HepG2 (cell line): ENCODE results near the gene MGA. TPM values are rescaled to one million over a fixed set of nuclear protein-coding genes. Genes with fewer than 3 reads are reported as not detected.

ENCODE experiments used
- ATF1 ChIP-seq: IDR thresholded peaks from 2 replicates; pipeline ENCODE4 v1.6.1; 2016; ENCODE audit warnings: mild to moderate bottlenecking, control low read depth
- GABPB1 ChIP-seq: IDR thresholded peaks from 2 replicates; pipeline ENCODE4 v1.6.1; 2016; ENCODE audit warnings: mild to moderate bottlenecking, missing genetic modification reagents, moderate library complexity, missing compliant biosample characterization
- MAFK ChIP-seq, 2 experiments: IDR thresholded peaks in 1 of 2; conservative IDR thresholded peaks in 1 of 2; 2 replicates each; pipeline ENCODE4 v1.6.1; 2011; ENCODE audit warnings: improper control_type of control experiment in 2 of 2, low read length in 2 of 2
- MIER2 ChIP-seq: IDR thresholded peaks from 2 replicates; pipeline ENCODE4 v1.6.1; 2016; ENCODE audit warnings: missing biosample characterization, missing genetic modification reagents
- SALL2 ChIP-seq: sonication (generic); formaldehyde crosslinking; IDR thresholded peaks from 2 replicates; pipeline ENCODE4 v1.8.1; 2023; ENCODE audit warnings: mild to moderate bottlenecking, missing genetic modification reagents, inconsistent platforms
- SKI ChIP-seq: fragments of 450-650 bp; IDR thresholded peaks from one replicate; pipeline ENCODE4 v1.6.1; 2018; ENCODE audit warnings: mild to moderate bottlenecking; ENCODE audit not compliant: partially characterized antibody
- SNAPC2 ChIP-seq: sonication (generic); formaldehyde crosslinking; IDR thresholded peaks from 2 replicates; pipeline ENCODE4 v1.8.1; 2022; ENCODE audit warnings: mild to moderate bottlenecking, missing genetic modification reagents
- SOX6 ChIP-seq, 2 experiments: fragments of 450-650 bp in 1 of 2; sonication (generic) in 1 of 2; formaldehyde crosslinking in 1 of 2; IDR thresholded peaks; 2 replicates each; pipeline versions ENCODE4 v1.4.0 to v1.6.1; 2017 to 2020; ENCODE audit warnings: antibody characterized with exemption in 1 of 2, mild to moderate bottlenecking in 1 of 2, missing genetic modification reagents in 1 of 2
- ZNF207 ChIP-seq: fragments of 450-650 bp; IDR thresholded peaks from 2 replicates; pipeline ENCODE4 v1.6.1; 2016; ENCODE audit warnings: antibody characterized with exemption, borderline replicate concordance
- ZNF251 ChIP-seq: sonication (generic); formaldehyde crosslinking; IDR thresholded peaks from 2 replicates; pipeline ENCODE4 v1.9.0; 2021; ENCODE audit warnings: mild to moderate bottlenecking, missing genetic modification reagents
- ZNF747 ChIP-seq: sonication (generic); formaldehyde crosslinking; IDR thresholded peaks from 2 replicates; pipeline ENCODE4 v1.8.1; 2023; ENCODE audit warnings: missing genetic modification reagents, mild to moderate bottlenecking, borderline replicate concordance
- ZNF790 ChIP-seq: sonication (generic); formaldehyde crosslinking; IDR thresholded peaks from 2 replicates; pipeline ENCODE4 v1.8.0; 2022; ENCODE audit warnings: missing genetic modification reagents, mild to moderate bottlenecking, borderline replicate concordance
- ZNF850 ChIP-seq: sonication (generic); formaldehyde crosslinking; conservative IDR thresholded peaks from 2 replicates; pipeline ENCODE4 v1.9.0; 2021; ENCODE audit warnings: mild to moderate bottlenecking, missing genetic modification reagents
- ZSCAN25 ChIP-seq: sonication (generic); formaldehyde crosslinking; IDR thresholded peaks from 2 replicates; pipeline ENCODE4 v1.8.0; 2022; ENCODE audit warnings: mild to moderate bottlenecking, missing genetic modification reagents
- polyA plus RNA-seq, 8 experiments: library from polyadenylated mRNA; depleted of rRNA in 3 of 8; stranded (reverse) in 7 of 8; unstranded in 1 of 8; fragments of >200 nt; fragmentation: Illumina TruSeq in 4 of 8; extraction: Trizol in 4 of 8; gene quantifications; 2 replicates each; pipeline versions ENCODE4 v1.2.1 to v1.2.3, GENCODE V29; 2011 to 2016; ENCODE audit warnings: low read depth in 4 of 8, missing spikeins in 1 of 8, mixed read lengths in 1 of 8; ENCODE audit not compliant: insufficient read depth in 1 of 8
- total RNA-seq, 5 experiments: library from RNA; depleted of rRNA; stranded (reverse); fragments of >200 nt; fragmentation: Illumina TruSeq; extraction: Trizol; gene quantifications; 2 replicates each; pipeline ENCODE4 v1.2.3, GENCODE V29; 2016; ENCODE audit warnings: low read depth in 1 of 5
- TF ChIP-seq, protein P1 (sequence below): sonication (generic); formaldehyde crosslinking; IDR thresholded peaks from 2 replicates; pipeline ENCODE4 v1.4.0; 2020; ENCODE audit warnings: missing genetic modification reagents
- TF ChIP-seq, protein P2 (sequence below): sonication (generic); formaldehyde crosslinking; IDR thresholded peaks from 2 replicates; pipeline ENCODE4 v1.4.0; 2020; ENCODE audit warnings: missing genetic modification reagents, mild to moderate bottlenecking, borderline replicate concordance
- TF ChIP-seq, protein P3 (sequence below): IDR thresholded peaks from 2 replicates; pipeline ENCODE4 v1.6.1; 2016
- TF ChIP-seq, protein P4 (sequence below): sonication (generic); formaldehyde crosslinking; IDR thresholded peaks from 2 replicates; pipeline ENCODE4 v1.4.0; 2020; ENCODE audit warnings: mild to moderate bottlenecking, missing genetic modification reagents
- TF ChIP-seq, protein P5 (sequence below): conservative IDR thresholded peaks from 2 replicates; pipeline ENCODE4 v1.6.1; 2018; ENCODE audit warnings: missing genetic modification reagents

Gene MGA
- total and polyA plus RNA-seq, 2 of the 13 experiments (the other 11 are each of a cell fraction or from before 2014, with no cell fraction given), result 5.3 to 59.0 TPM

DNA sequence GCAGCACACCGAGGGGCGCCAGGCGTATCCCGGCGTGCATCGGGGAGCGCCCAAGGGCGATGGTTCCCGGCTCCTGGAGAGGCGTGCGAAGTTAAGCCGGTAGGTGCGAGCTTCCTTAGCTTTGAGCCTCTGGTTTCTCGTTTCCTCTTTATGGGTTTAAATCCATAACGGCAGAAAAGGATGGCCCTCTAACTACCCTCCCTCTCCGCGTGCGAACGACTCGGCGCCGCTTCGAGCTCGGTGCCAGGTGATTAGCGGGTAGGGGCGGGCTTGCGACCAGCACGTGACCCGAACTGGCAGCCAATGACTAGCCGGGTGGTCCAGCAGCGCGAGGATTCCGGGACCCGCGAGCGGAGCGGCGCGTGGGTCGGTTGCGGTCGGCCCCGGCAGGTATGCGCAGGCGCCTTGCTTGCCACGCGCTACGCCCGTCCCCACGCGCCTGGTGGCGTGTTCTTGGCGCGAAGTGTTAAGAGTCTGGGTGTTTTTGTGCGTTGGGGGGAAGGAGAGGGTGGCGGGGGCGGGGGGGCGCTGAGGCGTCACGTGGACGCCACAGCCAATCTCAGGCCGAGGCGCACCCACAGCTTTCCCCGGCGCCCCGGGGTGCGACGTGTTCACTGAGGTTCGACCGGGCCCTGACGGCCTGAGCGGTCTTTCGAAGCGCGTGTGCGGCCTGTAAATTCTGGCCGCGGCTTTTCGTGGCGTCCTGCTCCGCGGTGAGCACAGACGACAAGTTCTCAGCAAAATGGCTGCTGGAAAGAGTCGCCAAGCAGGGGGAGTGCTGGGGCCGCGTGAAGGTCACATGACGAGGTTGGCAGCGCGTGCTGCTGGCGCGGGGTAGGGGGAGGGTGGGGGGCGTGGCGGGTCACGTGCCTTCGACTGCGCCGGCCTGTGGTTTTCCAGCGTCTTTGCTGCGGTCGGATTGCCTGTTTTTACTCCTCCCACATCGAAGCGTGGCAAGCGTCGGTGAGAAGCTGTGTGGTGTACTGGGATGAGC is 38.7 kb upstream of the MGA start (continued):
- TF ChIP-seq SOX6 (IDR thresholded peaks at IDR 0.05) (no peak), SOX6 (CRISPR knock-in tag; IDR thresholded peaks at IDR 0.05) (peak; percentile 52), MIER2 (CRISPR knock-in tag) (peak; percentile 44; the same call in 1 of the 2 replicates), SALL2 (CRISPR knock-in tag) (peak; percentile 87), ZNF790 (CRISPR knock-in tag) (peak; percentile 97; the same call in 1 of the 2 replicates), ZNF207 (no peak), SNAPC2 (CRISPR knock-in tag) (peak; percentile 95), MAFK (conservative IDR thresholded peaks at IDR 0.05 in 1 of 2, IDR thresholded peaks at IDR 0.05 in 1 of 2; ENCODE audit: low read length in 2 of 2) (no peak), ZNF251 (CRISPR knock-in tag) (0 out of 2 replicates have a peak, but pooled peaks have one; percentile 40), ZSCAN25 (CRISPR knock-in tag) (peak; percentile 84), SKI (no peak), ATF1 (CRISPR knock-in tag) (no peak), ZNF850 (no peak), ZNF747 (no peak; the same call in none of the 2 replicates), GABPB1 (peak; percentile 80; the same call in 1 of the 2 replicates)
- TF ChIP-seq, protein P1, sequence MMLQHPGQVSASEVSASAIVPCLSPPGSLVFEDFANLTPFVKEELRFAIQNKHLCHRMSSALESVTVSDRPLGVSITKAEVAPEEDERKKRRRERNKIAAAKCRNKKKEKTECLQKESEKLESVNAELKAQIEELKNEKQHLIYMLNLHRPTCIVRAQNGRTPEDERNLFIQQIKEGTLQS (CRISPR knock-in tag), result peak; percentile 29; the same call in 1 of the 2 replicates
- TF ChIP-seq, protein P2, sequence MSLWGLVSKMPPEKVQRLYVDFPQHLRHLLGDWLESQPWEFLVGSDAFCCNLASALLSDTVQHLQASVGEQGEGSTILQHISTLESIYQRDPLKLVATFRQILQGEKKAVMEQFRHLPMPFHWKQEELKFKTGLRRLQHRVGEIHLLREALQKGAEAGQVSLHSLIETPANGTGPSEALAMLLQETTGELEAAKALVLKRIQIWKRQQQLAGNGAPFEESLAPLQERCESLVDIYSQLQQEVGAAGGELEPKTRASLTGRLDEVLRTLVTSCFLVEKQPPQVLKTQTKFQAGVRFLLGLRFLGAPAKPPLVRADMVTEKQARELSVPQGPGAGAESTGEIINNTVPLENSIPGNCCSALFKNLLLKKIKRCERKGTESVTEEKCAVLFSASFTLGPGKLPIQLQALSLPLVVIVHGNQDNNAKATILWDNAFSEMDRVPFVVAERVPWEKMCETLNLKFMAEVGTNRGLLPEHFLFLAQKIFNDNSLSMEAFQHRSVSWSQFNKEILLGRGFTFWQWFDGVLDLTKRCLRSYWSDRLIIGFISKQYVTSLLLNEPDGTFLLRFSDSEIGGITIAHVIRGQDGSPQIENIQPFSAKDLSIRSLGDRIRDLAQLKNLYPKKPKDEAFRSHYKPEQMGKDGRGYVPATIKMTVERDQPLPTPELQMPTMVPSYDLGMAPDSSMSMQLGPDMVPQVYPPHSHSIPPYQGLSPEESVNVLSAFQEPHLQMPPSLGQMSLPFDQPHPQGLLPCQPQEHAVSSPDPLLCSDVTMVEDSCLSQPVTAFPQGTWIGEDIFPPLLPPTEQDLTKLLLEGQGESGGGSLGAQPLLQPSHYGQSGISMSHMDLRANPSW, result 0 out of 2 replicates have a peak, but pooled peaks have one; percentile 23
- TF ChIP-seq, protein P3, sequence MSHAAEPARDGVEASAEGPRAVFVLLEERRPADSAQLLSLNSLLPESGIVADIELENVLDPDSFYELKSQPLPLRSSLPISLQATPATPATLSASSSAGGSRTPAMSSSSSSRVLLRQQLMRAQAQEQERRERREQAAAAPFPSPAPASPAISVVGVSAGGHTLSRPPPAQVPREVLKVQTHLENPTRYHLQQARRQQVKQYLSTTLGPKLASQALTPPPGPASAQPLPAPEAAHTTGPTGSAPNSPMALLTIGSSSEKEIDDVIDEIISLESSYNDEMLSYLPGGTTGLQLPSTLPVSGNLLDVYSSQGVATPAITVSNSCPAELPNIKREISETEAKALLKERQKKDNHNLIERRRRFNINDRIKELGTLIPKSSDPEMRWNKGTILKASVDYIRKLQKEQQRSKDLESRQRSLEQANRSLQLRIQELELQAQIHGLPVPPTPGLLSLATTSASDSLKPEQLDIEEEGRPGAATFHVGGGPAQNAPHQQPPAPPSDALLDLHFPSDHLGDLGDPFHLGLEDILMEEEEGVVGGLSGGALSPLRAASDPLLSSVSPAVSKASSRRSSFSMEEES (CRISPR knock-in tag), result peak; percentile 92
- TF ChIP-seq, protein P4, sequence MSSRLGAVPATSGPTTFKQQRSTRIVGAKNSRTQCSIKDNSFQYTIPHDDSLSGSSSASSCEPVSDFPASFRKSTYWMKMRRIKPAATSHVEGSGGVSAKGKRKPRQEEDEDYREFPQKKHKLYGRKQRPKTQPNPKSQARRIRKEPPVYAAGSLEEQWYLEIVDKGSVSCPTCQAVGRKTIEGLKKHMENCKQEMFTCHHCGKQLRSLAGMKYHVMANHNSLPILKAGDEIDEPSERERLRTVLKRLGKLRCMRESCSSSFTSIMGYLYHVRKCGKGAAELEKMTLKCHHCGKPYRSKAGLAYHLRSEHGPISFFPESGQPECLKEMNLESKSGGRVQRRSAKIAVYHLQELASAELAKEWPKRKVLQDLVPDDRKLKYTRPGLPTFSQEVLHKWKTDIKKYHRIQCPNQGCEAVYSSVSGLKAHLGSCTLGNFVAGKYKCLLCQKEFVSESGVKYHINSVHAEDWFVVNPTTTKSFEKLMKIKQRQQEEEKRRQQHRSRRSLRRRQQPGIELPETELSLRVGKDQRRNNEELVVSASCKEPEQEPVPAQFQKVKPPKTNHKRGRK (CRISPR knock-in tag), result no peak
- TF ChIP-seq, protein P5, sequence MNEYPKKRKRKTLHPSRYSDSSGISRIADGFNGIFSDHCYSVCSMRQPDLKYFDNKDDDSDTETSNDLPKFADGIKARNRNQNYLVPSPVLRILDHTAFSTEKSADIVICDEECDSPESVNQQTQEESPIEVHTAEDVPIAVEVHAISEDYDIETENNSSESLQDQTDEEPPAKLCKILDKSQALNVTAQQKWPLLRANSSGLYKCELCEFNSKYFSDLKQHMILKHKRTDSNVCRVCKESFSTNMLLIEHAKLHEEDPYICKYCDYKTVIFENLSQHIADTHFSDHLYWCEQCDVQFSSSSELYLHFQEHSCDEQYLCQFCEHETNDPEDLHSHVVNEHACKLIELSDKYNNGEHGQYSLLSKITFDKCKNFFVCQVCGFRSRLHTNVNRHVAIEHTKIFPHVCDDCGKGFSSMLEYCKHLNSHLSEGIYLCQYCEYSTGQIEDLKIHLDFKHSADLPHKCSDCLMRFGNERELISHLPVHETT, result peak; percentile 61; the same call in 1 of the 2 replicates
